Activated T-helper 1 cell treated with Interleukin-2 at 50 U/mL for 16 hours (primary cell): ENCODE data around the gene MMP24OS.
A peak's percentile ranks its signal among the peaks of the same experiment; 100 is the strongest.

ENCODE experiments used
- DNase-seq: peaks from one replicate; pipeline ENCODE4 v3.0.0-alpha.2; 2020; ENCODE audit warnings: low read depth

Gene MMP24OS

GRCh38 chr20:35306931-35307517, 29.1 kb upstream of the MMP24OS start:
- no peak for DNase-seq

- DNase-seq, result peak; percentile 16
These were observed 28.0 kb upstream of the MMP24OS start for GRCh38 chr20:35305682-35306556.

GRCh38 chr20:35304956-35305355, 27.0 kb upstream of the MMP24OS start:
- DNase-seq, result no peak

- DNase-seq, result peak; percentile 61
These were observed 26.0 kb upstream of the MMP24OS start for GRCh38 chr20:35303735-35304491.

GRCh38 chr20:35303382-35303734, 25.4 kb upstream of the MMP24OS start:
- DNase-seq, result no peak

- no peak for DNase-seq
These were observed 24.8 kb upstream of the MMP24OS start for GRCh38 chr20:35302421-35303335.

GRCh38 chr20:35301426-35301825, 23.5 kb upstream of the MMP24OS start:
- DNase-seq, result no peak

GRCh38 chr20:35300469-35301262, 22.7 kb upstream of the MMP24OS start:
- no peak for DNase-seq

- DNase-seq, result no peak
These were observed 21.9 kb upstream of the MMP24OS start for GRCh38 chr20:35299780-35300179.

- no peak for DNase-seq
These were observed 20.3 kb upstream of the MMP24OS start for GRCh38 chr20:35298264-35298663.

GRCh38 chr20:35297740-35298139, 19.8 kb upstream of the MMP24OS start:
- no peak for DNase-seq

GRCh38 chr20:35297155-35297554, 19.2 kb upstream of the MMP24OS start:
- DNase-seq, result no peak

- DNase-seq, result no peak
These were observed 18.2 kb upstream of the MMP24OS start for GRCh38 chr20:35296101-35296554.

GRCh38 chr20:35295674-35296073, 17.8 kb upstream of the MMP24OS start:
- no peak for DNase-seq

GRCh38 chr20:35295058-35295457, 17.1 kb upstream of the MMP24OS start:
- no peak for DNase-seq

- DNase-seq, result no peak
These were observed 16.4 kb upstream of the MMP24OS start for GRCh38 chr20:35294293-35294685.

- no peak for DNase-seq
These were observed 15.7 kb upstream of the MMP24OS start for GRCh38 chr20:35293303-35294292.

- DNase-seq, result no peak
These were observed 14.8 kb upstream of the MMP24OS start for GRCh38 chr20:35292504-35293285.
